NT2/D1 (cell line): ENCODE measurements around the gene REXO1.

ENCODE experiments used
- SUZ12 ChIP-seq: IDR thresholded peaks from 2 replicates; pipeline ENCODE4 v1.6.1; 2011; ENCODE audit not compliant: insufficient read length, insufficient read depth; ENCODE audit errors: extremely low read depth
- ZNF274 ChIP-seq: IDR thresholded peaks from 2 replicates; pipeline ENCODE4 v1.6.1; 2011; ENCODE audit warnings: mild to moderate bottlenecking, low read depth, low read length

- no peak for TF ChIP-seq SUZ12
- TF ChIP-seq ZNF274, result no peak
Observed at GRCh38 chr19:1856345-1856697, 8.0 kb upstream of the REXO1 start.
